ENCODE measurements around the gene STK32B. TPM values are rescaled to one million over a fixed set of nuclear protein-coding genes. Genes with fewer than 3 reads are reported as not detected.
"Not testable (repeated sequence)": the region's sequence is repeated elsewhere in the genome, so short reads cannot be mapped to it uniquely, and the experiment has no call there.

STK32B gene
- total and polyA plus RNA-seq, 2 donors (not counting 3 experiments of a cell fraction or from before 2014, with no cell fraction given), result 5.6 to 7.8 TPM

- H4K20me1 ChIP-seq (replicated peaks; ENCODE audit: control insufficient read depth, extremely low read depth, insufficient read depth, low read length); POLR2A ChIA-PET; H2AFZ ChIP-seq (ENCODE audit: low read depth, low read length); H3K27ac ChIP-seq (ENCODE audit: insufficient read depth, low read depth, low read length); H3K27me3 ChIP-seq (ENCODE audit: control insufficient read depth in 2 of 2, insufficient read depth in 2 of 2, low read length in 2 of 2); DNase-seq (ENCODE audit: low read depth, low spot score); H3K9me1 ChIP-seq (replicated peaks; ENCODE audit: control insufficient read depth, extremely low read depth, insufficient read depth, low read length); BruUV-seq (replicated peaks); H3K4me3 ChIP-seq (replicated peaks in 1 of 3; ENCODE audit: insufficient read depth in 1 of 3, low read depth in 1 of 3, low read length in 3 of 3); H3K4me2 ChIP-seq (ENCODE audit: insufficient read depth, low read length); dilution Hi-C loops (cut with MboI; ENCODE audit: extremely low pct_ligation_motif_present, low sequenced_read_pairs); FAIRE-seq; H3K36me3 ChIP-seq (ENCODE audit: control insufficient read depth in 2 of 2, extremely low read depth in 1 of 2, insufficient read depth in 2 of 2, low read length in 2 of 2); CTCF ChIA-PET; H3K79me2 ChIP-seq (ENCODE audit: control insufficient read depth, insufficient read depth, low read length); H3K9me3 ChIP-seq (replicated peaks; ENCODE audit: control insufficient read depth, insufficient read depth, low read length); H3K9ac ChIP-seq (replicated peaks; ENCODE audit: extremely low read depth, insufficient read depth, low read length); H3K4me1 ChIP-seq (ENCODE audit: control insufficient read depth, extremely low read depth, insufficient read depth, low read length); intact Hi-C loops (cut with micrococcal nuclease): not testable (repeated sequence)
Measured at GRCh38 chr4:5443976-5444802, 392.9 kb downstream of the STK32B start.

GRCh38 chr4:5444918-5445517 lies 393.7 kb downstream of the STK32B start:
- Histone ChIP-seq H4K20me1 (replicated peaks; ENCODE audit: control insufficient read depth, extremely low read depth, insufficient read depth, low read length) (no peaks in the 10 kb centered on the region), H3K79me2 (ENCODE audit: control insufficient read depth, insufficient read depth, low read length) (no peaks in the 10 kb centered on the region), H3K4me1 (ENCODE audit: control insufficient read depth, extremely low read depth, insufficient read depth, low read length) (no peaks in the 10 kb centered on the region), H3K9ac (replicated peaks; ENCODE audit: extremely low read depth, insufficient read depth, low read length) (no peak overlapping the region), H3K27ac (ENCODE audit: insufficient read depth, low read depth, low read length) (no peak overlapping the region), H3K36me3 (ENCODE audit: control insufficient read depth in 2 of 2, extremely low read depth in 1 of 2, insufficient read depth in 2 of 2, low read length in 2 of 2) (no peaks in the 10 kb centered on the region), H3K4me3 (replicated peaks in 1 of 3; ENCODE audit: insufficient read depth in 1 of 3, low read depth in 1 of 3, low read length in 3 of 3) (no peak overlapping the region), H2AFZ (ENCODE audit: low read depth, low read length) (no peak overlapping the region), H3K4me2 (ENCODE audit: insufficient read depth, low read length) (no peak overlapping the region), H3K9me1 (replicated peaks; ENCODE audit: control insufficient read depth, extremely low read depth, insufficient read depth, low read length) (no peaks in the 10 kb centered on the region), H3K27me3 (ENCODE audit: control insufficient read depth in 2 of 2, insufficient read depth in 2 of 2, low read length in 2 of 2) (no peaks in the 10 kb centered on the region), H3K9me3 (replicated peaks; ENCODE audit: control insufficient read depth, insufficient read depth, low read length) (no peaks in the 10 kb centered on the region)
- no peak for DNase-seq (ENCODE audit: low read depth, low spot score)
- ChIA-PET POLR2A (no interaction called here), CTCF (no interaction called here)
- BruUV-seq (replicated peaks), result no TSS peak
- intact Hi-C loops (cut with micrococcal nuclease) (no loop called here), dilution Hi-C loops (cut with MboI; ENCODE audit: extremely low pct_ligation_motif_present, low sequenced_read_pairs) (no loop called here)
- no peak for FAIRE-seq
- TF ChIP-seq MYC (IDR thresholded peaks at IDR 0.05; ENCODE audit: low read depth, low read length) (no peak), GATA2 (IDR thresholded peaks at IDR 0.05; ENCODE audit: insufficient read depth, insufficient read length, low read depth, low read length) (no peak), CTCF (IDR thresholded peaks at IDR 0.05; ENCODE audit: extremely low read depth in 1 of 2, insufficient read depth in 1 of 2, low read depth in 1 of 2, low read length in 2 of 2) (no peak), POLR2A (IDR thresholded peaks at IDR 0.05; ENCODE audit: low read depth, low read length) (no peak), POLR2AphosphoS5 (IDR thresholded peaks at IDR 0.05; ENCODE audit: insufficient read depth, low read depth, low read length) (no peak), JUN (IDR thresholded peaks at IDR 0.05; ENCODE audit: borderline replicate concordance, insufficient read depth, insufficient read length, low read depth) (no peak), FOS (IDR thresholded peaks at IDR 0.05; ENCODE audit: borderline replicate concordance, insufficient read depth, low read length) (no peak), EZH2 (IDR thresholded peaks at IDR 0.05; ENCODE audit: borderline replicate concordance, low read depth, low read length, severe bottlenecking) (no peak)

Data from endothelial cell of umbilical vein (primary cell).